Endothelial cell of umbilical vein (primary cell): ENCODE results near the gene RBM45.

ENCODE experiments used
- EZH2 ChIP-seq: IDR thresholded peaks from 2 replicates; pipeline ENCODE4 v1.6.1; 2012; ENCODE audit warnings: borderline replicate concordance, low read depth, mild to moderate bottlenecking, moderate library complexity, low read length, inconsistent platforms; ENCODE audit not compliant: severe bottlenecking
- MYC ChIP-seq: IDR thresholded peaks from one replicate; pipeline ENCODE4 v1.6.1; 2011; ENCODE audit warnings: mild to moderate bottlenecking, low read depth, low read length
- POLR2A ChIP-seq: IDR thresholded peaks from 2 replicates; pipeline ENCODE4 v1.6.1; 2012; ENCODE audit warnings: low read depth, mild to moderate bottlenecking, control low read depth, low read length
- POLR2AphosphoS5 ChIP-seq: IDR thresholded peaks from 2 replicates; pipeline ENCODE4 v1.6.1; 2012; ENCODE audit warnings: low read depth, mild to moderate bottlenecking, control low read depth, low read length, moderate library complexity; ENCODE audit not compliant: insufficient read depth
- TF ChIP-seq, protein P1 (sequence below), 2 donors: IDR thresholded peaks; 1 replicate in 1 of 2; 2 replicates in 1 of 2; pipeline ENCODE4 v1.5.1; 2011; ENCODE audit warnings: low read length in 2 of 2, mild to moderate bottlenecking in 2 of 2, moderate library complexity in 2 of 2, control low read depth in 1 of 2, inconsistent platforms in 1 of 2, low read depth in 1 of 2; ENCODE audit not compliant: insufficient read depth in 1 of 2; ENCODE audit errors: extremely low read depth in 1 of 2
- TF ChIP-seq, protein P2 (sequence below): IDR thresholded peaks from 2 replicates; pipeline ENCODE4 v1.6.1; 2011; ENCODE audit not compliant: insufficient read depth, insufficient read length

DNA sequence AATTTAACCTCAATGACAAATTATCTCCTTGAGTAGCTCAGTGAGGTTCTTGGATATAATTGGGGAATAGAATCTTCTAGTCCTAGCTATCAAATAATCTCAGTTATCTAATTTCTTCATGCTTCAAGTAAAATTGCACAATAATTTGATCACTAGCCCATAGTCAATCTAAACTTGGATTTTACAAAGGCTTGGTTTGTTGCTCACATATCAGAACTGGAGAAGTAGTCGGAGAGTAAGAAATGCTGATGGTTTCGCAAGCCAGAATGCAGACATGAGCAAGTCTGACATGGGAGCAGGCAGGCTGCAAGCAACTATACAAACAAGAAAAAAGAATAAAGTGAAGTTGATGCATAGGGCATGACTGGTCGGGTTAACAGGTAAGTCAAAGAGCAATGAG is 28.0 kb upstream of the RBM45 start:
- TF ChIP-seq, protein P1, sequence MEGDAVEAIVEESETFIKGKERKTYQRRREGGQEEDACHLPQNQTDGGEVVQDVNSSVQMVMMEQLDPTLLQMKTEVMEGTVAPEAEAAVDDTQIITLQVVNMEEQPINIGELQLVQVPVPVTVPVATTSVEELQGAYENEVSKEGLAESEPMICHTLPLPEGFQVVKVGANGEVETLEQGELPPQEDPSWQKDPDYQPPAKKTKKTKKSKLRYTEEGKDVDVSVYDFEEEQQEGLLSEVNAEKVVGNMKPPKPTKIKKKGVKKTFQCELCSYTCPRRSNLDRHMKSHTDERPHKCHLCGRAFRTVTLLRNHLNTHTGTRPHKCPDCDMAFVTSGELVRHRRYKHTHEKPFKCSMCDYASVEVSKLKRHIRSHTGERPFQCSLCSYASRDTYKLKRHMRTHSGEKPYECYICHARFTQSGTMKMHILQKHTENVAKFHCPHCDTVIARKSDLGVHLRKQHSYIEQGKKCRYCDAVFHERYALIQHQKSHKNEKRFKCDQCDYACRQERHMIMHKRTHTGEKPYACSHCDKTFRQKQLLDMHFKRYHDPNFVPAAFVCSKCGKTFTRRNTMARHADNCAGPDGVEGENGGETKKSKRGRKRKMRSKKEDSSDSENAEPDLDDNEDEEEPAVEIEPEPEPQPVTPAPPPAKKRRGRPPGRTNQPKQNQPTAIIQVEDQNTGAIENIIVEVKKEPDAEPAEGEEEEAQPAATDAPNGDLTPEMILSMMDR (IDR thresholded peaks at IDR 0.05; ENCODE audit: extremely low read depth in 1 of 2, insufficient read depth in 1 of 2, low read depth in 1 of 2, low read length in 2 of 2): no peak
- TF ChIP-seq POLR2AphosphoS5: no peak
- TF ChIP-seq EZH2: no peak
- TF ChIP-seq POLR2A: no peak
- TF ChIP-seq, protein P2, sequence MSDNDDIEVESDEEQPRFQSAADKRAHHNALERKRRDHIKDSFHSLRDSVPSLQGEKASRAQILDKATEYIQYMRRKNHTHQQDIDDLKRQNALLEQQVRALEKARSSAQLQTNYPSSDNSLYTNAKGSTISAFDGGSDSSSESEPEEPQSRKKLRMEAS: no peak
- no peak for TF ChIP-seq MYC
